Loucy (cell line): ENCODE data around the gene CD53.

Experiments used
- CTCF ChIP-seq: fragments of 200-600 bp; sonication (generic); conservative IDR thresholded peaks from 2 replicates; pipeline ENCODE4 v1.5.1; 2014; ENCODE audit warnings: mild to moderate bottlenecking, antibody characterized with exemption, low read length
- EZH2phosphoT487 ChIP-seq: fragments of 200-600 bp; IDR thresholded peaks from 2 replicates; pipeline ENCODE4 v1.6.1; 2018; ENCODE audit warnings: antibody characterized with exemption, mild to moderate bottlenecking, moderate library complexity, borderline replicate concordance

DNA sequence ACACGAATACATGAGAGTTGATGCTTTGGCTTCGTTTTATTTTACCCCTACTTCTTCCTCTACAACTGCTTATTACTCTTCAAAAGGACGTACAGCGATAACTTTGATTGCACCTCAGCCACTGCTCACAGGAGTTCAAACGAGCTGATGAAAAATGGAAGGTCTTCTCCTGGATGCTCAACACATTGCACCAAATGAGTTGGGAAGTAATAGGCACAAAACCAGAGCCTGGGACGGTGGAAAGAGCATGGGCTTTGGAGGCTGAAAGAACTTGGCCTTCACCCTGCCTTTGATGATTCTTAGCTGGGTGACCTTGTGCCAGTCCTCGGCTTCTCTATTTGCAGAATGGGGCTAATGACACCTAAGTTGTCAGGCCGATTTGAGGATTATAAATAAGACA lies 4.8 kb downstream of the CD53 start:
- TF ChIP-seq CTCF (no peak), EZH2phosphoT487 (no peak)
